Pancreas (tissue), 10 donors: Measurements from ENCODE around the gene THAP12. TPM values are rescaled to one million over a fixed set of nuclear protein-coding genes. Genes with fewer than 3 reads are reported as not detected.

Experiments
- ATAC-seq, 4 donors: fragments of 200-7000 bp; cut with Tn5 transposase; one replicate each; pipeline versions ENCODE4 v1.8.0 to v1.9.1; 2020; ENCODE audit warnings: mild to moderate bottlenecking in 4 of 4, moderate library complexity in 4 of 4
- DNase-seq, 6 donors: peaks; one replicate each; pipeline ENCODE4 v3.0.0-alpha.2; 2020
- FAIRE-seq: peaks from 2 replicates; lab custom pipeline; 2012; peaks lifted over from hg19 to GRCh38; lab: Jason Lieb, UNC
- H3K27ac ChIP-seq, 4 donors: fragments of 200-600 bp; sonication (generic); 1 replicate in 3 of 4; 2 replicates in 1 of 4; pipeline versions ENCODE4 v1.5.0 to v1.8.0; 2020
- H3K27me3 ChIP-seq, 4 donors: fragments of 200-600 bp; one replicate each; pipeline ENCODE4 v1.8.0; 2021
- H3K36me3 ChIP-seq, 3 donors: fragments of 200-600 bp; sonication (generic) in 1 of 3; one replicate each; pipeline versions ENCODE4 v1.5.0 to v1.8.0; 2020 to 2021
- H3K4me1 ChIP-seq, 3 donors: fragments of 200-600 bp; one replicate each; pipeline ENCODE4 v1.8.0; 2021
- H3K4me3 ChIP-seq, 4 donors: fragments of 200-600 bp; sonication (generic) in 2 of 4; one replicate each; pipeline versions ENCODE4 v1.5.0 to v1.8.0; 2020 to 2021
- H3K9me3 ChIP-seq, 4 donors: fragments of 200-600 bp; one replicate each; pipeline ENCODE4 v1.8.0; 2021
- CTCF ChIP-seq, 4 donors: fragments of 200-600 bp; sonication (generic) in 3 of 4; IDR thresholded peaks; one replicate each; pipeline versions ENCODE4 v1.5.0 to v1.8.0; 2021; ENCODE audit warnings: antibody characterized with exemption in 4 of 4
- WGBS, 2 donors: extraction: QIAGEN DNeasy Blood & Tissue Kit; methylation state at CpG; one replicate each; pipeline ENCODE4 v1.1.7; 2013; 5-methylcytosine and 5-hydroxymethylcytosine counted together
- intact Hi-C, 3 donors: fragments of 100-400 bp; cut with DNase I; formaldehyde crosslinking; loops; one replicate each; pipeline versions ENCODE4 v1.11.1 to v1.14.2; 2022
- polyA plus RNA-seq, 2 donors: library from polyadenylated mRNA; stranded (reverse); fragments of 200-250 nt; gene quantifications; one replicate each; pipeline ENCODE4 v1.2.3, GENCODE V29; 2013
- total RNA-seq, 6 donors: library from RNA; stranded (reverse); fragmentation: NEBNext Ultra II Directional in 4 of 6; extraction: Animal tissue kit (Norgen Biotek cat#: 25700) in 4 of 6; gene quantifications; one replicate each; pipeline versions ENCODE4 v1.2.1 to v1.2.4, GENCODE V29; 2021 to 2023
- donor health status: healthy with polysubstance abuse.
- donor health status: DM: no; HTN: no; CAD: no; lungs with moderate emphysema.
- donor health status: DM: no; HTN: no; CAD: no.
- donor health status: control.
- donor health status: control.
- donor health status: Bipolar disorder and iron deficiency.
- donor health status: DM: yes; HTN: yes; CAD: no.
- donor health status: DM: no; HTN: no; CAD: no.
- donor health status: DM: no; HTN: no; CAD: no.
- donor health status: DM: yes; HTN: yes; CAD: no.

Gene THAP12
- total and polyA plus RNA-seq, 8 donors: 19.4 to 41.7 (median 28.2) TPM

DNA sequence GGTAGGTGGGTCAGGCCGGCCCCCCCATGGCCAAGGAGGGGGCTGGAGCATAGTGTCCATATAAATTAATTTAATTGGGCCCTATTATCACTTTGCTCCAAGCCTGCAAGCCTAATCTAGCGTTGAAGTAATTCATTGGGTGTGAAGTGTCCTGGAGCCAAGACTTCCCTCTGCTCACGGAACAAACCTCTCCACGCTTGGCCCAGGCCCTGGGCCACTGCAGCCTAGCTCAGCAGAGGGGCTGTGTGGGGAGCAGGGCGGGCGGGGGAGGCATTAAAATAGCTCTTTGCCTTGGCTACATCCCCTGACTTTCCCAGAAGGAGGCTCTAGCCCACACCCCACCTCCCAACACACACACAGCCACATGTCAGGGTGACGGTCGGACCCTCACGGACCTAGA lies 73.5 kb downstream of the THAP12 start:
- H3K4me1 ChIP-seq: no peaks in the 10 kb centered on the region
- FAIRE-seq (no peak), ATAC-seq (no peak), DNase-seq (no peak)
- H3K4me3 ChIP-seq: no peak overlapping the region
- 83% methylated on average over 9 of the region's 9 CpGs for WGBS, 2 donors
- H3K9me3 ChIP-seq: no peaks in the 10 kb centered on the region
- intact Hi-C loops: no loop called here
- H3K27me3 ChIP-seq: no peaks in the 10 kb centered on the region
- H3K27ac ChIP-seq: no peak overlapping the region
- no peaks in the 10 kb centered on the region for H3K36me3 ChIP-seq
- no peak for TF ChIP-seq CTCF (IDR thresholded peaks at IDR 0.05)

DNA sequence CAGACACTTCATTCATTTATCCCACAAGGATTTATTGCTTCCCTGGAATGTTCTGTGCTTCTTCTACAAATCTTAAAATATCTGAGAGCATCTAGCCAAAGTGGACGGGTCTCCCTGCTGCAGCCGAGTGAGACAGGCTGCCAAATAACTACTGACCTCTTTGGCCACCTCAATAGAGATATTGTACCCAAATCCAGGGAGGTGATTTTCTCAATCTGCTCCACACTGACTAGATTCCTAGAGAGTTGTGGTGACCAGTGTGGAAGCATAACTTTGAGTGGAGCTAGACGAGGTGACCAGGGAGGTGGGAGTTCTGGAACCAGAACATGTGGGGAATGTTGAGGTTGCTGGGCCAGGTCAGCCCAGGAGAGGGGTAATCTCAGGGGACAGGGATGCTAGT lies 77.5 kb downstream of the THAP12 start:
- Histone ChIP-seq H3K36me3 (no peaks in the 10 kb centered on the region), H3K9me3 (no peaks in the 10 kb centered on the region), H3K4me1 (no peaks in the 10 kb centered on the region), H3K27me3 (no peaks in the 10 kb centered on the region), H3K4me3 (no peak overlapping the region), H3K27ac (no peak overlapping the region)
- FAIRE-seq (no peak), ATAC-seq (no peak), DNase-seq (no peak)
- intact Hi-C loops: no loop called here
- TF ChIP-seq CTCF (IDR thresholded peaks at IDR 0.05): no peak
- WGBS, 2 donors: 46 to 55% methylated on average over 3 of the region's 3 CpGs

- no peak for FAIRE-seq
- ATAC-seq: no peak
- WGBS, 2 donors: 85 to 87% methylated on average over 3 of the region's 3 CpGs
- DNase-seq: no peak
- no peaks in the 10 kb centered on the region for H3K4me1 ChIP-seq
- H3K27me3 ChIP-seq: no peaks in the 10 kb centered on the region
- intact Hi-C loops: no loop called here
- H3K36me3 ChIP-seq: no peaks in the 10 kb centered on the region
- H3K9me3 ChIP-seq: no peaks in the 10 kb centered on the region
- no peak overlapping the region for H3K4me3 ChIP-seq
- no peak overlapping the region for H3K27ac ChIP-seq
- no peak for TF ChIP-seq CTCF (IDR thresholded peaks at IDR 0.05)
Measured at GRCh38 chr11:76302996-76303395, 77.9 kb downstream of the THAP12 start.

Other genes starting within 250 kb of the THAP12 start
- gene WNT11, start 174.6 kb downstream of the THAP12 start, total RNA-seq: 1 to 10 TPM; 2.6 to 9.3 (median 6.2) TPM
- gene WNT11, start 174.6 kb downstream of the THAP12 start, polyA plus RNA-seq: 10 to 100 TPM in 1 of 2 donors, 1 to 10 TPM in 1; 5.4 to 30.5 TPM
- 1 to 10 TPM; 2.3 to 9.1 (median 4.6) TPM for gene GVQW3, start 191 bp upstream of the THAP12 start, total RNA-seq
- gene GVQW3, start 191 bp upstream of the THAP12 start, polyA plus RNA-seq: 1 to 10 TPM; 1.8 to 1.9 TPM
- 10 to 100 TPM in 2 of 6 donors, 1 to 10 TPM in 4; 5.8 to 14.0 (median 8.7) TPM for gene EMSY, start 63.9 kb upstream of the THAP12 start, total RNA-seq
- gene EMSY, start 63.9 kb upstream of the THAP12 start, polyA plus RNA-seq: 1 to 10 TPM; 4.6 to 4.7 TPM